ENCODE data around the gene TCEA3. TPM values are rescaled to one million over a fixed set of nuclear protein-coding genes. Genes with fewer than 3 reads are reported as not detected.

The TCEA3 gene
- total and polyA plus RNA-seq, 2 of the 4 experiments (the other 2 are of a cell fraction): 3.0 to 6.3 TPM

GRCh38 chr1:23356471-23357137 is 67.9 kb downstream of the TCEA3 start:
- Histone ChIP-seq H3K79me1 (ENCODE audit: low read depth in 1 of 2, low read length in 2 of 2) (peaks cover 12 to 17% of the 10 kb centered on the region in 2 experiments), H3K9me1 (ENCODE audit: insufficient read depth, low read length) (no peaks in the 10 kb centered on the region), H3K18ac (ENCODE audit: low read depth, low read length) (no peak overlapping the region), H3K56ac (ENCODE audit: extremely low read depth, insufficient read depth, low read length) (no peak overlapping the region), H2BK120ac (ENCODE audit: low read depth, low read length) (no peak overlapping the region), H4K91ac (ENCODE audit: insufficient read depth, low read depth, low read length) (no peak overlapping the region), H2BK15ac (ENCODE audit: low read depth, low read length) (no peak overlapping the region), H2BK20ac (ENCODE audit: low read depth, low read length) (no peak overlapping the region), H3K4ac (ENCODE audit: low read depth, low read length) (no peak overlapping the region), H3K9me3 (ENCODE audit: control insufficient read depth, insufficient read depth, low read length) (peaks cover 23% of the 10 kb centered on the region), H3K4me2 (ENCODE audit: low read depth, low read length) (no peak overlapping the region), H3K14ac (replicated peaks; ENCODE audit: low read depth, low read length) (no peak overlapping the region), H3K4me3 (ENCODE audit: insufficient read depth, low read depth, low read length) (no peak overlapping the region), H2AK9ac (replicated peaks; ENCODE audit: low read depth, low read length, poor library complexity) (no peak overlapping the region), H3K27ac (ENCODE audit: insufficient read depth, low read length) (no peak overlapping the region), H2AFZ (replicated peaks; ENCODE audit: low read length, poor library complexity) (no peak overlapping the region), H2AK5ac (ENCODE audit: low read depth, low read length) (no peak overlapping the region), H4K5ac (ENCODE audit: low read depth, low read length) (no peak overlapping the region), H2BK5ac (ENCODE audit: low read depth, low read length, poor library complexity, severe bottlenecking) (no peak overlapping the region), H3K4me1 (ENCODE audit: control insufficient read depth, insufficient read depth, low read length) (no peaks in the 10 kb centered on the region), H3K36me3 (ENCODE audit: control insufficient read depth, insufficient read depth, low read length) (peaks cover 13% of the 10 kb centered on the region), H4K8ac (ENCODE audit: low read depth in 2 of 2, low read length in 2 of 2) (no peak overlapping the region), H4K20me1 (ENCODE audit: insufficient read depth, low read length) (no peaks in the 10 kb centered on the region), H3K9ac (ENCODE audit: low read depth, low read length) (no peak overlapping the region), H3K27me3 (ENCODE audit: control insufficient read depth, insufficient read depth, low read length) (no peaks in the 10 kb centered on the region), H3K23ac (ENCODE audit: low read depth, low read length) (no peak overlapping the region)
- ChIA-PET CTCF (no interaction called here), POLR2A (ENCODE audit: unreplicated experiment) (no interaction called here)
- DNase-seq: no peak
- BruUV-seq (replicated peaks): no TSS peak
- WGBS, 2 experiments (ENCODE audit: extremely low coverage in 2 of 2, insufficient read length in 1 of 2): 83% methylated on average over 1 of the region's 8 CpGs; no CpG with 5 or more reads in 1 of the 2 experiments
- no peak for ATAC-seq (ENCODE audit: low read depth)
- dilution Hi-C loops (cut with HindIII; ENCODE audit: low sequenced_read_pairs, unreplicated experiment) (no loop called here), intact Hi-C loops (cut with micrococcal nuclease) (no loop called here), in situ Hi-C loops (cut with MboI; ENCODE audit: low sequenced_read_pairs) (no loop called here)
- TF ChIP-seq FOS (IDR thresholded peaks at IDR 0.05; ENCODE audit: low read depth, low read length) (no peak), RFX5 (IDR thresholded peaks at IDR 0.05; ENCODE audit: low read depth, low read length) (no peak), USF2 (IDR thresholded peaks at IDR 0.05; ENCODE audit: low read depth, low read length) (no peak), MAZ (IDR thresholded peaks at IDR 0.05; ENCODE audit: borderline replicate concordance, low read depth, low read length) (no peak), BHLHE40 (IDR thresholded peaks at IDR 0.05; ENCODE audit: low read depth, low read length) (no peak), RAD21 (IDR thresholded peaks at IDR 0.05; ENCODE audit: low read length) (no peak), SMC3 (IDR thresholded peaks at IDR 0.05; ENCODE audit: low read depth, low read length) (no peak), CTCF (conservative IDR thresholded peaks at IDR 0.05; ENCODE audit: low read depth, low read length) (no peak), CHD1 (IDR thresholded peaks at IDR 0.05; ENCODE audit: low read depth, low read length) (no peak), POLR2A (IDR thresholded peaks at IDR 0.05; ENCODE audit: low read depth, low read length) (no peak), MAFK (IDR thresholded peaks at IDR 0.05; ENCODE audit: low read depth, low read length) (no peak), MXI1 (IDR thresholded peaks at IDR 0.05; ENCODE audit: borderline replicate concordance, low read depth, low read length) (no peak), NFE2L2 (IDR thresholded peaks at IDR 0.05; ENCODE audit: low read depth, low read length) (no peak), ELK1 (IDR thresholded peaks at IDR 0.05; ENCODE audit: borderline replicate concordance, low read depth, low read length) (no peak), CEBPB (IDR thresholded peaks at IDR 0.05; ENCODE audit: low read depth, low read length) (no peak), RCOR1 (IDR thresholded peaks at IDR 0.05; ENCODE audit: insufficient replicate concordance, low read length) (no peak)

All from IMR-90 (cell line).